ENCODE data around the gene CLCN6. TPM values are rescaled to one million over a fixed set of nuclear protein-coding genes. Genes with fewer than 3 reads are reported as not detected.

CLCN6 gene
- total and polyA plus RNA-seq, 2 experiments from 2014 or later: 14.1 to 23.6 TPM

DNA sequence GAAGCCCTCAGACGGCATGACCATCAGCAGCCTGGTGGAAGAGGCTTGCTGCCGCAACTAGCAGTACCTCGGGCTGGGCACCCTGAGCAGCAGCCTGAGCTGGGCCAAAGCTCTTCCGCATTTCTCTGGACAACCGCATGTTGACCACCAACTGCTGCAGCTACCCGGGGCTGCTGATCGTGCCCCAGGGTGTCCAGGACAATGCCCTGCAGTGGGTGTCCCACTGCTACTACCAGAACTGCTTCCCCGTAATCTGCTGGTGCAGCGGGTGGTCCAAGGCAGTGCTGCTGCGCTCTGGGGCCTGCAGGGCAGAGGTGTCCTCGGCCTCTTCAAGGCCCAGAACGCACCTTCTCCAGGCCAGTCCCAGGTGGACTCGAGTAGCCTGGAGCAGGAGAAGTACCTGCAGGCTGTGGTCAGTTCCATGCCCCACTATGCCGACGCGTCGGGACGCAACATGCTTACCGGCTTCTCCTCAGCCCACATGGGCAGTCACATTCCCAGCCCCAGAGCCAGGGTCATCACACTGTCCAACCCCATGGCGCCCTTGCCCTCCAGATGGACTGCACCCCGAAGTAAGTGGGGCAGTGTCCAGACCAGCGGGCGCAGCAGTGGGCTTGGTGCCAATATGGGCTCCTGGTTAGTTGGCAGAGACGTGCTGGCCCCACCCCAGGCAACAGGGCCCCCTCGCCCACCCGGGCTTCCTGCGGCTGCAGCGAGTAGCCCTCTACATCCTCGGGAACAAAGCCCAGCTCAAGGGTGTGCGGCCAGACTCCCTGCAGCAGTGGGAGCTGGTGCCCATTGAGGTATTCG lies 72.3 kb downstream of the CLCN6 start:
- Histone ChIP-seq H3K79me2 (no peaks in the 10 kb centered on the region), H3K27ac (no peak overlapping the region), H3K4me1 (ENCODE audit: insufficient read depth) (peaks cover 9% of the 10 kb centered on the region), H4K20me1 (ENCODE audit: insufficient read depth, poor library complexity, severe bottlenecking) (no peaks in the 10 kb centered on the region), H3K27me3 (no peaks in the 10 kb centered on the region), H3K4me2 (no peak overlapping the region), H3K4me3 (no peak overlapping the region), H3K9me2 (replicated peaks; ENCODE audit: insufficient read depth) (no peaks in the 10 kb centered on the region), H3K36me3 (replicated peaks; ENCODE audit: insufficient read depth, low read depth) (no peaks in the 10 kb centered on the region), H3K9me3 (ENCODE audit: low read depth) (no peaks in the 10 kb centered on the region), H2AFZ (no peak overlapping the region)
- WGBS (ENCODE audit: low lambda C conversion rate, missing lambda C conversion rate): 92% methylated on average over 31 of the region's 31 CpGs
- DNase-seq (ENCODE audit: low spot score): no peak
- TF ChIP-seq EZH2phosphoT487 (IDR thresholded peaks at IDR 0.05; ENCODE audit: low read depth, severe bottlenecking, unreplicated experiment): no peak
- no peak for TF ChIP-seq CTCF (IDR thresholded peaks at IDR 0.05; ENCODE audit: poor library complexity)
- TF ChIP-seq EZH2 (IDR thresholded peaks at IDR 0.05; ENCODE audit: borderline replicate concordance): no peak

DNA sequence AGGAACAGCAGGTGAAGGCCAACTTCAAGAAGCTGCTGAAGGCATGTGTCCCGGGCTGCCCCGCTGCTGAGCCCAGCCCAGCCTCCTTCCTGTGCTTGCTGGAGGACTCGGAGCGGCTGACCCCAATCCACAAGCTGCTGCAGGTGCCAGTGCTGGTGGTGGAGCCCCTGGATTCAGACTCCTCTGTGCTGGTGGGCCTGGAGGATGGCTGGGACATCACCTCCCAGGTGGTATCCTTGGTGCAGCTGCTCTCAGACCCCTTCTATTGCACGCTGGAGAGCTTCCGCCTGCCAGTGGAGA lies 72.8 kb downstream of the CLCN6 start:
- Histone ChIP-seq H3K4me3 (no peak overlapping the region), H3K27me3 (no peaks in the 10 kb centered on the region), H3K4me1 (ENCODE audit: insufficient read depth) (peaks cover 9% of the 10 kb centered on the region), H2AFZ (no peak overlapping the region), H3K36me3 (replicated peaks; ENCODE audit: insufficient read depth, low read depth) (no peaks in the 10 kb centered on the region), H3K9me2 (replicated peaks; ENCODE audit: insufficient read depth) (no peaks in the 10 kb centered on the region), H4K20me1 (ENCODE audit: insufficient read depth, poor library complexity, severe bottlenecking) (no peaks in the 10 kb centered on the region), H3K27ac (no peak overlapping the region), H3K4me2 (no peak overlapping the region), H3K79me2 (no peaks in the 10 kb centered on the region), H3K9me3 (ENCODE audit: low read depth) (no peaks in the 10 kb centered on the region)
- DNase-seq (ENCODE audit: low spot score): no peak
- TF ChIP-seq EZH2phosphoT487 (IDR thresholded peaks at IDR 0.05; ENCODE audit: low read depth, severe bottlenecking, unreplicated experiment) (no peak), EZH2 (IDR thresholded peaks at IDR 0.05; ENCODE audit: borderline replicate concordance) (no peak), CTCF (IDR thresholded peaks at IDR 0.05; ENCODE audit: poor library complexity) (no peak)
- 94% methylated on average over 6 of the region's 6 CpGs for WGBS (ENCODE audit: low lambda C conversion rate, missing lambda C conversion rate)

DNA sequence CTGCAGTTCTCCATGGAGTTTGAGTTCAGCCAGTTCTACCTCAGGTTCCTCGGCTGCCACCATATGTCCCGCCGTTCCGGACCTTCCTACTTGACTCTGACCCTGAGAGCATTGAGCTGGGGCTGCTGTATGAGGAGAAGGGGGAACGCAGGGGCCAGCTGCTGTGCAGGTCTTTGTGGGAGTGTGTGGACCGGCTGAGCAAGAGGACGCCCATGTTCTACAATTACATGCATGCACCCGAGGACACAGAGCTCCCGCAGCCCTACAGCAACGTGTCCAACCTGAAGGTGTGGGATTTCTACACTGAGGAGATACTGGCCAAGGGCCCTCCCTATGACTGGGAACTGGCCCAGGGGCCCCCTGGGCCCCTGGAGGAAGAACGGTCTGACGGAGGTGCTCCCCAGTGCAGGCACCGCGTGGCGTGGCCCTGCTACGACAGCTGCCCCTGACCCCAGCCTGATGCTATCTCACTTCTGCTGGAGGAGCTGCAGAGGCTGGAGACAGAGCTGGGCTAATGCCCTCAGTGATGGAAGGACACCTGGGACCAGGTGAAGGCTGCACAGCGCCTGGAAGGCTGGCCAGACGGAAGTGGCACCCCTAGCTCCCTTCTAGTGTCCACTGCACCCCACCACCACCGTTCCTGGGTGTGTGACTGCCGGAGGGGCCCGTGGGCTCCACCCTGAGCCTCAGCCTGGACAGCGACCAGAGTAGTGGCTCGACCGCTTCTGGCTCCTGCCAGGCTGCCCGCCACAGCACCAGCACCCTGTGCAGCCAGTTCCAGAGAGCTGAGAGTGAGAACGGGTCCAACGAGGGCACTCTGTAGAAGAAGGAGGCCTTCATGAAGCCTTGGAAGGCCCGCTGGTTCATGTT lies 73.6 kb downstream of the CLCN6 start:
- no peaks in the 10 kb centered on the region for H3K36me3 ChIP-seq (replicated peaks; ENCODE audit: insufficient read depth, low read depth)
- H3K4me3 ChIP-seq: no peak overlapping the region
- 94% methylated on average over 28 of the region's 28 CpGs for WGBS (ENCODE audit: low lambda C conversion rate, missing lambda C conversion rate)
- no peak for TF ChIP-seq EZH2phosphoT487 (IDR thresholded peaks at IDR 0.05; ENCODE audit: low read depth, severe bottlenecking, unreplicated experiment)
- no peak for TF ChIP-seq EZH2 (IDR thresholded peaks at IDR 0.05; ENCODE audit: borderline replicate concordance)
- TF ChIP-seq CTCF (IDR thresholded peaks at IDR 0.05; ENCODE audit: poor library complexity): no peak
- H4K20me1 ChIP-seq (ENCODE audit: insufficient read depth, poor library complexity, severe bottlenecking): no peaks in the 10 kb centered on the region
- H3K4me1 ChIP-seq (ENCODE audit: insufficient read depth): peaks cover 9% of the 10 kb centered on the region
- H3K9me2 ChIP-seq (replicated peaks; ENCODE audit: insufficient read depth): no peaks in the 10 kb centered on the region
- DNase-seq (ENCODE audit: low spot score): no peak
- H3K27ac ChIP-seq: no peak overlapping the region
- H2AFZ ChIP-seq: no peak overlapping the region
- no peaks in the 10 kb centered on the region for H3K79me2 ChIP-seq
- H3K9me3 ChIP-seq (ENCODE audit: low read depth): no peaks in the 10 kb centered on the region
- no peaks in the 10 kb centered on the region for H3K27me3 ChIP-seq
- no peak overlapping the region for H3K4me2 ChIP-seq
